Trophoblast cell (in vitro differentiated cells and primary cell): Measurements from ENCODE around the gene SLC36A1.

Source experiments
- DNase-seq, 2 donors: peaks; one replicate each; pipeline ENCODE4 v3.0.0-alpha.2; 2016
- H2AFZ ChIP-seq: 2 replicates; pipeline ENCODE4 v1.6.1; 2013; ENCODE audit warnings: low read length, moderate library complexity, mild to moderate bottlenecking; ENCODE audit not compliant: insufficient read depth, poor library complexity
- H2AK5ac ChIP-seq: 2 replicates; pipeline ENCODE4 v1.6.1; 2013; ENCODE audit warnings: mild to moderate bottlenecking, low read length
- H2BK120ac ChIP-seq: 2 replicates; pipeline ENCODE4 v1.6.1; 2013; ENCODE audit warnings: low read length, mild to moderate bottlenecking, moderate library complexity; ENCODE audit not compliant: insufficient read depth, poor library complexity
- H2BK12ac ChIP-seq: 2 replicates; pipeline ENCODE4 v1.6.1; 2013; ENCODE audit warnings: mild to moderate bottlenecking, low read length, moderate library complexity
- H2BK5ac ChIP-seq: 2 replicates; pipeline ENCODE4 v1.6.1; 2013; ENCODE audit warnings: low read length, low read depth, moderate library complexity, mild to moderate bottlenecking; ENCODE audit not compliant: poor library complexity
- H3K14ac ChIP-seq: 2 replicates; pipeline ENCODE4 v1.6.1; 2013; ENCODE audit warnings: mild to moderate bottlenecking, low read length
- H3K18ac ChIP-seq: 2 replicates; pipeline ENCODE4 v1.6.1; 2013; ENCODE audit warnings: mild to moderate bottlenecking, low read length
- H3K23ac ChIP-seq: 2 replicates; pipeline ENCODE4 v1.6.1; 2013; ENCODE audit warnings: low read length
- H3K27ac ChIP-seq: 2 replicates; pipeline ENCODE4 v1.5.1; 2013; ENCODE audit warnings: low read depth, mild to moderate bottlenecking, inconsistent platforms, low read length, moderate library complexity
- H3K27me3 ChIP-seq: 2 replicates; pipeline ENCODE4 v1.6.1; 2013; ENCODE audit warnings: inconsistent platforms, mild to moderate bottlenecking, low read length, moderate library complexity; ENCODE audit not compliant: insufficient read depth
- H3K36me3 ChIP-seq, 2 experiments: 1 replicate in 1 of 2; 2 replicates in 1 of 2; pipeline ENCODE4 v1.6.1; 2013; ENCODE audit warnings: low read length in 2 of 2, mild to moderate bottlenecking in 2 of 2, moderate library complexity in 1 of 2; ENCODE audit not compliant: insufficient read depth in 2 of 2, control insufficient read depth in 1 of 2
- H3K4ac ChIP-seq: 2 replicates; pipeline ENCODE4 v1.6.1; 2013; ENCODE audit warnings: low read depth, mild to moderate bottlenecking, low read length, moderate library complexity
- H3K4me1 ChIP-seq, 2 experiments: 1 replicate in 1 of 2; 2 replicates in 1 of 2; pipeline ENCODE4 v1.6.1; 2013; ENCODE audit warnings: low read length in 2 of 2, mild to moderate bottlenecking in 2 of 2, moderate library complexity in 1 of 2; ENCODE audit not compliant: insufficient read depth in 2 of 2, control insufficient read depth in 1 of 2
- H3K4me2 ChIP-seq: 2 replicates; pipeline ENCODE4 v1.6.1; 2013; ENCODE audit warnings: inconsistent platforms, mild to moderate bottlenecking, low read length, moderate library complexity
- H3K4me3 ChIP-seq: 2 replicates; pipeline ENCODE4 v1.5.1; 2013; ENCODE audit warnings: mild to moderate bottlenecking, low read depth, low read length, inconsistent platforms
- H3K79me1 ChIP-seq: one replicate; pipeline ENCODE4 v1.6.1; 2013; ENCODE audit warnings: low read length
- H3K79me2 ChIP-seq: 2 replicates; pipeline ENCODE4 v1.6.1; 2013; ENCODE audit warnings: low read length, mild to moderate bottlenecking; ENCODE audit not compliant: control insufficient read depth, insufficient read depth, poor library complexity
- H3K9ac ChIP-seq: 2 replicates; pipeline ENCODE4 v1.6.1; 2013; ENCODE audit warnings: mild to moderate bottlenecking, low read length
- H3K9me3 ChIP-seq: 2 replicates; pipeline ENCODE4 v1.6.1; 2013; ENCODE audit warnings: low read depth, mild to moderate bottlenecking, control low read depth, inconsistent platforms, low read length; ENCODE audit not compliant: insufficient read depth
- H4K12ac ChIP-seq: 2 replicates; pipeline ENCODE4 v1.6.1; 2013; ENCODE audit warnings: low read depth, mild to moderate bottlenecking, low read length, moderate library complexity
- H4K8ac ChIP-seq: 2 replicates; pipeline ENCODE4 v1.6.1; 2013; ENCODE audit warnings: low read depth, mild to moderate bottlenecking, low read length, moderate library complexity
- H4K91ac ChIP-seq: one replicate; pipeline ENCODE4 v1.6.1; 2013; ENCODE audit warnings: low read depth, mild to moderate bottlenecking, low read length, moderate library complexity
- WGBS: extraction: QIAGEN DNeasy Blood & Tissue Kit; methylation state at CpG from one replicate; pipeline ENCODE4 v1.1.7; 2013; ENCODE audit warnings: missing lambda C conversion rate; ENCODE audit not compliant: insufficient read length, insufficient coverage; ENCODE audit errors: extremely low coverage; 5-methylcytosine and 5-hydroxymethylcytosine counted together

The SLC36A1 gene

GRCh38 chr5:151483647-151484046, 36.2 kb downstream of the SLC36A1 start:
- H3K4me1 ChIP-seq: no peaks in the 10 kb centered on the region
- peaks cover 8 to 15% of the 10 kb centered on the region in 2 experiments for H3K36me3 ChIP-seq
- H4K91ac ChIP-seq: no peak overlapping the region
- no peak overlapping the region for H3K18ac ChIP-seq
- no peaks in the 10 kb centered on the region for H3K27me3 ChIP-seq
- no peak overlapping the region for H3K4me3 ChIP-seq
- no peak overlapping the region for H2BK12ac ChIP-seq
- H2BK120ac ChIP-seq: no peak overlapping the region
- no peak overlapping the region for H2BK5ac ChIP-seq
- no peaks in the 10 kb centered on the region for H3K79me1 ChIP-seq
- no peak overlapping the region for H3K9ac ChIP-seq
- no peak overlapping the region for H3K4ac ChIP-seq
- no peak for DNase-seq
- no peak overlapping the region for H2AK5ac ChIP-seq
- no peak overlapping the region for H4K12ac ChIP-seq
- H3K79me2 ChIP-seq: no peaks in the 10 kb centered on the region
- H3K14ac ChIP-seq: no peak overlapping the region
- no peak overlapping the region for H4K8ac ChIP-seq
- H3K9me3 ChIP-seq: no peaks in the 10 kb centered on the region
- no peak overlapping the region for H2AFZ ChIP-seq
- WGBS: no CpG with 5 or more reads among the region's 5 CpGs
- no peak overlapping the region for H3K23ac ChIP-seq
- H3K27ac ChIP-seq: no peak overlapping the region
- H3K4me2 ChIP-seq: no peak overlapping the region

GRCh38 chr5:151487544-151487943, 40.1 kb downstream of the SLC36A1 start:
- H3K4me1 ChIP-seq: no peaks in the 10 kb centered on the region
- no peak overlapping the region for H2BK120ac ChIP-seq
- H3K9ac ChIP-seq: no peak overlapping the region
- H3K27me3 ChIP-seq: no peaks in the 10 kb centered on the region
- no peak overlapping the region for H3K4me2 ChIP-seq
- H4K91ac ChIP-seq: no peak overlapping the region
- H3K14ac ChIP-seq: no peak overlapping the region
- DNase-seq: no peak
- H3K4me3 ChIP-seq: no peak overlapping the region
- H3K9me3 ChIP-seq: peaks cover 4% of the 10 kb centered on the region
- no CpG with 5 or more reads among the region's 7 CpGs for WGBS
- peaks cover 15 to 20% of the 10 kb centered on the region in 2 experiments for H3K36me3 ChIP-seq
- H2AK5ac ChIP-seq: no peak overlapping the region
- no peaks in the 10 kb centered on the region for H3K79me2 ChIP-seq
- H3K79me1 ChIP-seq: no peaks in the 10 kb centered on the region
- H2BK5ac ChIP-seq: no peak overlapping the region
- H2AFZ ChIP-seq: no peak overlapping the region
- no peak overlapping the region for H2BK12ac ChIP-seq
- H3K23ac ChIP-seq: no peak overlapping the region
- no peak overlapping the region for H3K18ac ChIP-seq
- H4K12ac ChIP-seq: no peak overlapping the region
- H3K4ac ChIP-seq: no peak overlapping the region
- no peak overlapping the region for H4K8ac ChIP-seq
- H3K27ac ChIP-seq: no peak overlapping the region

- Histone ChIP-seq H3K79me2 (no peaks in the 10 kb centered on the region), H3K27me3 (no peaks in the 10 kb centered on the region), H3K4me1 (no peaks in the 10 kb centered on the region), H4K8ac (no peak overlapping the region), H2BK12ac (no peak overlapping the region), H2BK120ac (no peak overlapping the region), H2AK5ac (no peak overlapping the region), H3K79me1 (no peaks in the 10 kb centered on the region), H2BK5ac (no peak overlapping the region), H3K18ac (no peak overlapping the region), H3K9me3 (peaks cover 4% of the 10 kb centered on the region), H3K4ac (no peak overlapping the region), H4K91ac (no peak overlapping the region), H3K23ac (no peak overlapping the region), H3K4me3 (no peak overlapping the region), H4K12ac (no peak overlapping the region), H3K4me2 (no peak overlapping the region), H3K27ac (no peak overlapping the region), H3K36me3 (peaks cover 15% of the 10 kb centered on the region in 2 experiments), H2AFZ (no peak overlapping the region), H3K14ac (no peak overlapping the region), H3K9ac (no peak overlapping the region)
- DNase-seq: no peak
- no CpG with 5 or more reads among the region's 5 CpGs for WGBS
Observed at GRCh38 chr5:151490627-151491026, 43.2 kb downstream of the SLC36A1 start.

GRCh38 chr5:151491062-151491461, 43.7 kb downstream of the SLC36A1 start:
- H3K36me3 ChIP-seq: peaks cover 13 to 15% of the 10 kb centered on the region in 2 experiments
- H2AFZ ChIP-seq: no peak overlapping the region
- no peak overlapping the region for H4K91ac ChIP-seq
- no peak overlapping the region for H3K4ac ChIP-seq
- H3K79me1 ChIP-seq: no peaks in the 10 kb centered on the region
- no peak overlapping the region for H3K14ac ChIP-seq
- H3K4me1 ChIP-seq: no peaks in the 10 kb centered on the region
- no peak overlapping the region for H3K4me3 ChIP-seq
- H4K8ac ChIP-seq: no peak overlapping the region
- WGBS: no CpG with 5 or more reads among the region's 4 CpGs
- no peak overlapping the region for H4K12ac ChIP-seq
- H3K79me2 ChIP-seq: no peaks in the 10 kb centered on the region
- H3K9me3 ChIP-seq: peaks cover 4% of the 10 kb centered on the region
- no peak overlapping the region for H2AK5ac ChIP-seq
- no peak overlapping the region for H3K4me2 ChIP-seq
- no peak overlapping the region for H3K18ac ChIP-seq
- H3K27me3 ChIP-seq: no peaks in the 10 kb centered on the region
- H2BK12ac ChIP-seq: no peak overlapping the region
- no peak for DNase-seq
- no peak overlapping the region for H2BK5ac ChIP-seq
- H2BK120ac ChIP-seq: no peak overlapping the region
- no peak overlapping the region for H3K9ac ChIP-seq
- H3K23ac ChIP-seq: no peak overlapping the region
- no peak overlapping the region for H3K27ac ChIP-seq
